Measurements from ENCODE around the gene CCL18.

GRCh38 chr17:36106493-36106835 is 42.4 kb downstream of the CCL18 start:
- TF ChIP-seq CTCF (IDR thresholded peaks at IDR 0.05; ENCODE audit: low read length): no peak
- TF ChIP-seq EZH2 (IDR thresholded peaks at IDR 0.05; ENCODE audit: borderline replicate concordance, low read length): no peak
